ENCODE data around the gene CYSLTR2.

CYSLTR2 gene

GRCh38 chr13:48748681-48749080 is 95.0 kb downstream of the CYSLTR2 start:
- H3K27me3 ChIP-seq (ENCODE audit: insufficient read depth, low read depth): no peaks in the 10 kb centered on the region
- H3K9ac ChIP-seq: no peak overlapping the region
- no peaks in the 10 kb centered on the region for H3K79me2 ChIP-seq (ENCODE audit: insufficient read depth, low read depth)
- no peaks in the 10 kb centered on the region for H3K4me1 ChIP-seq (ENCODE audit: low read depth, poor library complexity, severe bottlenecking)
- no peaks in the 10 kb centered on the region for H3K36me3 ChIP-seq (ENCODE audit: insufficient read depth)
- no peak overlapping the region for H3K4me2 ChIP-seq
- no peak overlapping the region for H3K27ac ChIP-seq
- TF ChIP-seq CTCF (conservative IDR thresholded peaks at IDR 0.05; ENCODE audit: low read depth, low read length): no peak
- no peaks in the 10 kb centered on the region for H4K20me1 ChIP-seq (ENCODE audit: insufficient read depth)
- no peak overlapping the region for H3K4me3 ChIP-seq (IDR thresholded peaks at IDR 0.05; ENCODE audit: insufficient read depth, low read depth, low read length)
- no peak overlapping the region for H2AFZ ChIP-seq (ENCODE audit: low read depth)

GRCh38 chr13:48749144-48749543 is 95.4 kb downstream of the CYSLTR2 start:
- H2AFZ ChIP-seq (ENCODE audit: low read depth): no peak overlapping the region
- H3K9ac ChIP-seq: no peak overlapping the region
- H3K4me2 ChIP-seq: no peak overlapping the region
- H3K36me3 ChIP-seq (ENCODE audit: insufficient read depth): no peaks in the 10 kb centered on the region
- H3K27me3 ChIP-seq (ENCODE audit: insufficient read depth, low read depth): no peaks in the 10 kb centered on the region
- no peak for TF ChIP-seq CTCF (conservative IDR thresholded peaks at IDR 0.05; ENCODE audit: low read depth, low read length)
- H3K4me1 ChIP-seq (ENCODE audit: low read depth, poor library complexity, severe bottlenecking): no peaks in the 10 kb centered on the region
- no peaks in the 10 kb centered on the region for H4K20me1 ChIP-seq (ENCODE audit: insufficient read depth)
- H3K4me3 ChIP-seq (IDR thresholded peaks at IDR 0.05; ENCODE audit: insufficient read depth, low read depth, low read length): no peak overlapping the region
- no peak overlapping the region for H3K27ac ChIP-seq
- H3K79me2 ChIP-seq (ENCODE audit: insufficient read depth, low read depth): no peaks in the 10 kb centered on the region

GRCh38 chr13:48749699-48750473 is 96.2 kb downstream of the CYSLTR2 start:
- H3K4me2 ChIP-seq: no peak overlapping the region

GRCh38 chr13:48750588-48751383 is 97.1 kb downstream of the CYSLTR2 start:
- Histone ChIP-seq H3K36me3 (ENCODE audit: insufficient read depth) (no peaks in the 10 kb centered on the region), H3K9ac (no peak overlapping the region), H4K20me1 (ENCODE audit: insufficient read depth) (no peaks in the 10 kb centered on the region), H3K4me2 (no peak overlapping the region), H3K27me3 (ENCODE audit: insufficient read depth, low read depth) (no peaks in the 10 kb centered on the region), H2AFZ (ENCODE audit: low read depth) (no peak overlapping the region), H3K4me1 (ENCODE audit: low read depth, poor library complexity, severe bottlenecking) (no peaks in the 10 kb centered on the region), H3K4me3 (IDR thresholded peaks at IDR 0.05; ENCODE audit: insufficient read depth, low read depth, low read length) (no peak overlapping the region), H3K27ac (no peak overlapping the region), H3K79me2 (ENCODE audit: insufficient read depth, low read depth) (no peaks in the 10 kb centered on the region)
- TF ChIP-seq CTCF (conservative IDR thresholded peaks at IDR 0.05; ENCODE audit: low read depth, low read length): no peak

More at GRCh38 chr13:48749699-48750473, 96.2 kb downstream of the CYSLTR2 start:
- Histone ChIP-seq H3K4me3 (IDR thresholded peaks at IDR 0.05; ENCODE audit: insufficient read depth, low read depth, low read length) (no peak overlapping the region), H3K79me2 (ENCODE audit: insufficient read depth, low read depth) (no peaks in the 10 kb centered on the region), H4K20me1 (ENCODE audit: insufficient read depth) (no peaks in the 10 kb centered on the region), H3K36me3 (ENCODE audit: insufficient read depth) (no peaks in the 10 kb centered on the region), H2AFZ (ENCODE audit: low read depth) (no peak overlapping the region), H3K4me1 (ENCODE audit: low read depth, poor library complexity, severe bottlenecking) (no peaks in the 10 kb centered on the region), H3K9ac (no peak overlapping the region), H3K27ac (no peak overlapping the region), H3K27me3 (ENCODE audit: insufficient read depth, low read depth) (no peaks in the 10 kb centered on the region)
- no peak for TF ChIP-seq CTCF (conservative IDR thresholded peaks at IDR 0.05; ENCODE audit: low read depth, low read length)

Measured in KMS-11 (cell line).